K562 (cell line): ENCODE results near the gene SLC32A1.

Source experiments
- ARNT ChIP-seq, 2 experiments: fragments of 450-650 bp; IDR thresholded peaks; 2 replicates each; pipeline ENCODE4 v1.6.1; 2016; ENCODE audit warnings: mild to moderate bottlenecking in 1 of 2
- CTCF ChIP-seq, 3 experiments: IDR thresholded peaks in 2 of 3; conservative IDR thresholded peaks in 1 of 3; 2 replicates each; pipeline ENCODE4 v1.5.1; 2011 to 2012; ENCODE audit warnings: low read length in 3 of 3, mild to moderate bottlenecking in 3 of 3, control low read depth in 2 of 3, improper control_type of control experiment in 1 of 3, inconsistent platforms in 1 of 3, low read depth in 1 of 3, mixed read lengths in 1 of 3, moderate library complexity in 1 of 3; ENCODE audit not compliant: insufficient read depth in 2 of 3
- GATA2 ChIP-seq: sonication (generic); formaldehyde crosslinking; IDR thresholded peaks from 2 replicates; pipeline ENCODE4 v1.4.0; 2020; ENCODE audit warnings: mild to moderate bottlenecking, missing genetic modification reagents
- JUNB ChIP-seq: fragments of 450-650 bp; formaldehyde crosslinking; conservative IDR thresholded peaks from 2 replicates; pipeline ENCODE4 v1.4.0; 2020; ENCODE audit warnings: mild to moderate bottlenecking
- POLR2AphosphoS5 ChIP-seq: IDR thresholded peaks from 2 replicates; pipeline ENCODE4 v1.6.1; 2011; ENCODE audit warnings: mild to moderate bottlenecking, low read depth, low read length, moderate library complexity; ENCODE audit not compliant: control insufficient read depth, insufficient read depth
- SLC30A9 ChIP-seq: fragments of 250-450 bp; sonication (Bioruptor Pico); IDR thresholded peaks from 2 replicates; pipeline ENCODE4 v1.8.0; 2022; ENCODE audit warnings: mild to moderate bottlenecking, moderate library complexity
- TF ChIP-seq, protein P1 (sequence below): fragments of 450-650 bp; IDR thresholded peaks from 2 replicates; pipeline ENCODE4 v1.6.1; 2016; ENCODE audit warnings: low read depth, mild to moderate bottlenecking, moderate library complexity

DNA sequence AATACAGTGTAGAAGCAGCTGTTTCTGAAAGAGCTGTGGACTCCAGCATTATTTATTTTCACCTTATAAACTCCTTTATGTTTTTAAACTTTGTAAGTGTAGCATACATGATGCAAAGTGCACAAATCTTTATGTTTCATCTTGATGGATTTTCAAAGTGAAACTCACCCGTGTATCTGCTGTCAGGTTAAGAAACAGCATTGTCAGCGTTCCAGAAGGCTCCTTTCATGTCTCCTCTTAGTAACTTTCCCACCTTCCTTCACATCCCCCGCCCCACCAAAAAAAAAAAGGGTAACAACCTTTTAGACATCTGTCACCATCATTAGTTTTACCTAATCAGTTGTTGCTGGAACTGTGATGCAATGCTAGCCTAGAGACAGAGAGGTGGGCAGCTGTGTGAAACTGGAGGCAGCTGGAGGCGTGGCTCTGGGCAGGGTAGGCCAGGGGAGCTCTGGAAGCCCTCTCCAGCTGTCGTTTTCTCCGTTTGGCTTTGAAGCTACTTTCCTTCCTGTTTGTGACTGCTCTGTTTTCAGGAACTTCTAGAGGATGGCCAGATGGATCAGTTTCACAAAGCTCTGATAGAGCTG lies 31.1 kb downstream of the SLC32A1 start:
- TF ChIP-seq, protein P1, sequence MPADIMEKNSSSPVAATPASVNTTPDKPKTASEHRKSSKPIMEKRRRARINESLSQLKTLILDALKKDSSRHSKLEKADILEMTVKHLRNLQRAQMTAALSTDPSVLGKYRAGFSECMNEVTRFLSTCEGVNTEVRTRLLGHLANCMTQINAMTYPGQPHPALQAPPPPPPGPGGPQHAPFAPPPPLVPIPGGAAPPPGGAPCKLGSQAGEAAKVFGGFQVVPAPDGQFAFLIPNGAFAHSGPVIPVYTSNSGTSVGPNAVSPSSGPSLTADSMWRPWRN = no peak
- TF ChIP-seq JUNB (CRISPR knock-in tag) (no peak), POLR2AphosphoS5 (no peak), ARNT (IDR thresholded peaks at IDR 0.05) (no peak), CTCF (IDR thresholded peaks at IDR 0.05 in 2 of 3, conservative IDR thresholded peaks at IDR 0.05 in 1 of 3; ENCODE audit: insufficient read depth in 2 of 3, low read depth in 1 of 3, low read length in 3 of 3) (no peak), SLC30A9 (no peak), GATA2 (CRISPR knock-in tag) (no peak)
